NK-92 (cell line): Measurements from ENCODE around the gene RBM28.

ENCODE experiments used
- DNase-seq: peaks from one replicate; lab custom pipeline; 2025; ENCODE audit not compliant: unreplicated experiment; lab: John Stamatoyannopoulos, UW

The RBM28 gene

GRCh38 chr7:128263420-128263819, 80.3 kb downstream of the RBM28 start:
- DNase-seq = no peak

GRCh38 chr7:128262273-128263028, 81.3 kb downstream of the RBM28 start:
- DNase-seq = no peak

- no peak for DNase-seq
These were observed 83.5 kb downstream of the RBM28 start for GRCh38 chr7:128260069-128260795.

DNA sequence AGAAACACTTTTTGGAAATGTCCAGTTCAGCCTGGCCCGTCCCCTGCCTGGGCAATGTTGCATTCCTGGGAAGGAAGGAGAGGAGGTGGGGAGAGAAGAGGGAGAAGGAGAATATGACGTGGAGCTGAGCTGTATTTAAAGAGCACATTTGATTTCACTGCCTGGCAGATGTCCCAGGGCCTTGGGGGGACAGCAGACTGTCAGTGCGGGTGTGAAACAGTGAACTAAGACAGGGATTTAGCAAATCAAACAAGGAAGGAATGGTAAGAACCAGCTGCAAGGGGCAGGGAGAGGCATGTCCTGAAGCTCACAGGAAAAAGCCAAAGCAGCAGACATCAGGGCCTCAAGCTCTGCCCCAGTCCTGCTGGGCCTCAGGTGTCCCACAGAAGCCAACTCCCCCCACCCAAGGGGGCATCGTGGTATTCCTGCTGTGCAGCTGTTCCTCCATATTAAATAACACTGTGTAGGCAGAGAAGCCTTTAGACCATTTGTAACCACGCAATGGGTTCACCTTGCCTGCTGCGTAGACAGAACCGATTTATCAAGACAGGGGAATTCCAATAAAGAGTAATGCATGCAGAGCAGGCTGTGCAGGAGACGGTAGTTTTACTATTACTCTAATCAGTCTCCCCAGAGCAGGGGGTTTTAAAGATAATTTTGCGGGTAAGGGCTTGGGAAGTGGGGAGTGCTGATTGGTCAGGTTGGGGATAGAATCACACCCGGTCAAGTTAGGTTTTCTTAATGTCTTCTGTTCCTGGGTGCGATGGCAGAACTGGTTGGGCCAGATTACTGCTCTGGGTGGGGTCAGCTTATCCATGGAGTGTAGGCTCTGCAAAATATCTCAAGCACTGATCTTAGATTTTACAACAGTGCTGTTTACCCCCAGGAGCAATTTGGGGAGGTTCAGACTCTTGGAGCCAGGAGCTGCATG, 84.3 kb downstream of the RBM28 start:
- DNase-seq = no peak

DNA sequence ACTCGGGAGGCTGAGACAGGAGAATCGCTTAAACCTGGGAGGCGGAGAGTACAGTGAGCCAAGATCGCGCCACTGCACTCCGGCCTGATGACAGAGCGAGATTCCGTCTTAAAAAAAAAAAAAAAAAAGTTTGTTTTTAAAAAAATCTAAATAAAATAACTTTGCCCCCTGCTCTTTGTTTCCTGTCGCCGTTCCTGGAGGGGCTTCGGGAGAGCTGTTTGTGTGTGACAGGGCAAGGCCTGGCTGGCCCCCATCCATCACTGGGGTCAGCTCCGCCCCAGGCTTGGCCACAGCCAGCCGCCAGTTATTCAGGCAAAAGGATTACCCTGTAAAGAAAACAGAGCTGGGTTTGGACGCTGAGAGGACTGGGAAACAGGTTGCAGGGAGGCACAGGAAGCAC, 86.2 kb downstream of the RBM28 start:
- DNase-seq = no peak

DNA sequence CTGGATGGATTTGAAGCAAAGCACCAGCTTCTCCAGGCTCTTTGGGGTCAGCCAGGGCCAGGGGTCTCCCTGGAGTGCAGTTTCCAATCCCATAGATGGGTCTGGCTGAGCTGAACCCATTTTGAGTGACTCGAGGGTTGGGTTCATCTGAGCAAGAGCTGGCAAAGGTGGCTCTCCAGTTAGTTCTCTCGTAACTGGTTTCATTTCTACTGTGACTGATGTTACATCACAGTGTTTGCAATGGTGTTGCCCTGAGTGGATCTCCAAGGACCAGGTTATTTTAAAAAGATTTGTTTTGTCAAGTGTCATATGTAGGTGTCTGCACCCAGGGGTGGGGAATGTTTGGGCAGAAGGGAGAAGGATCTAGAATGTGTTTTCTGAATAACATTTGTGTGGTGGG, 88.4 kb downstream of the RBM28 start:
- no peak for DNase-seq

DNA sequence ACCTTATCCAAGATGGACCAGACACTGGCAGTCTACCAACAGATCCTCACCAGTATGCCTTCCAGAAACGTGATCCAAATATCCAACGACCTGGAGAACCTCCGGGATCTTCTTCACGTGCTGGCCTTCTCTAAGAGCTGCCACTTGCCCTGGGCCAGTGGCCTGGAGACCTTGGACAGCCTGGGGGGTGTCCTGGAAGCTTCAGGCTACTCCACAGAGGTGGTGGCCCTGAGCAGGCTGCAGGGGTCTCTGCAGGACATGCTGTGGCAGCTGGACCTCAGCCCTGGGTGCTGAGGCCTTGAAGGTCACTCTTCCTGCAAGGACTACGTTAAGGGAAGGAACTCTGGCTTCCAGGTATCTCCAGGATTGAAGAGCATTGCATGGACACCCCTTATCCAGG, 89.2 kb downstream of the RBM28 start:
- no peak for DNase-seq

GRCh38 chr7:128253701-128254100, 90.0 kb downstream of the RBM28 start:
- no peak for DNase-seq

DNA sequence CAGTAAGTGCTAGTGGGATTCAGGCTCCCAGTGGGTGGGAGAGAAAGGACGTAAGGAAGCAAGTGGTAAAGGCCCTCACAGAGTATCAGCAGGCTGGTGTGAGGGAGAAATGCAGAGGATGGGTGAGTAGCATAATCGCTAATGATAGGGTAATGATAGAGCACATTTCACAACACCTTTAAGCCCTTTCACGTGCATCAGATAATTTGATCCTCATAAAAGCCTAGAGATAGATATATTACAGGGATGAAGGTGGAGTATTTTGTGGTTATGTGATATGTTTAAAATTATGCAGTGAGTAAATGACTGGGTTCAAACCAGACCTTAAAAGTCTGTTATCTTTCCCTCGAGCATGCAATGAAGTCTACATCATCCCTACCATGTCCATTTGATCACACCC, 92.4 kb downstream of the RBM28 start:
- no peak for DNase-seq
